ENCODE results near the gene RARS2. TPM values are rescaled to one million over a fixed set of nuclear protein-coding genes. Genes with fewer than 3 reads are reported as not detected.

RARS2 gene, protein sequence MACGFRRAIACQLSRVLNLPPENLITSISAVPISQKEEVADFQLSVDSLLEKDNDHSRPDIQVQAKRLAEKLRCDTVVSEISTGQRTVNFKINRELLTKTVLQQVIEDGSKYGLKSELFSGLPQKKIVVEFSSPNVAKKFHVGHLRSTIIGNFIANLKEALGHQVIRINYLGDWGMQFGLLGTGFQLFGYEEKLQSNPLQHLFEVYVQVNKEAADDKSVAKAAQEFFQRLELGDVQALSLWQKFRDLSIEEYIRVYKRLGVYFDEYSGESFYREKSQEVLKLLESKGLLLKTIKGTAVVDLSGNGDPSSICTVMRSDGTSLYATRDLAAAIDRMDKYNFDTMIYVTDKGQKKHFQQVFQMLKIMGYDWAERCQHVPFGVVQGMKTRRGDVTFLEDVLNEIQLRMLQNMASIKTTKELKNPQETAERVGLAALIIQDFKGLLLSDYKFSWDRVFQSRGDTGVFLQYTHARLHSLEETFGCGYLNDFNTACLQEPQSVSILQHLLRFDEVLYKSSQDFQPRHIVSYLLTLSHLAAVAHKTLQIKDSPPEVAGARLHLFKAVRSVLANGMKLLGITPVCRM
- 19.4 to 23.5 TPM (median 20.2 TPM) in 5 replicates for total RNA-seq (2022; extraction: Qiagen RNA extraction; ENCODE audit: low read depth)

GRCh38 chr6:87589693-87590416 is at the start of gene RARS2, which contains the start of gene ORC3:
RARS2 (minus strand) TSS chr6:87589987; CDS start chr6:87589957, 30 bp downstream.
ORC3 (plus strand) TSS chr6:87590135; CDS start chr6:87590169, 34 bp downstream.

DNA sequence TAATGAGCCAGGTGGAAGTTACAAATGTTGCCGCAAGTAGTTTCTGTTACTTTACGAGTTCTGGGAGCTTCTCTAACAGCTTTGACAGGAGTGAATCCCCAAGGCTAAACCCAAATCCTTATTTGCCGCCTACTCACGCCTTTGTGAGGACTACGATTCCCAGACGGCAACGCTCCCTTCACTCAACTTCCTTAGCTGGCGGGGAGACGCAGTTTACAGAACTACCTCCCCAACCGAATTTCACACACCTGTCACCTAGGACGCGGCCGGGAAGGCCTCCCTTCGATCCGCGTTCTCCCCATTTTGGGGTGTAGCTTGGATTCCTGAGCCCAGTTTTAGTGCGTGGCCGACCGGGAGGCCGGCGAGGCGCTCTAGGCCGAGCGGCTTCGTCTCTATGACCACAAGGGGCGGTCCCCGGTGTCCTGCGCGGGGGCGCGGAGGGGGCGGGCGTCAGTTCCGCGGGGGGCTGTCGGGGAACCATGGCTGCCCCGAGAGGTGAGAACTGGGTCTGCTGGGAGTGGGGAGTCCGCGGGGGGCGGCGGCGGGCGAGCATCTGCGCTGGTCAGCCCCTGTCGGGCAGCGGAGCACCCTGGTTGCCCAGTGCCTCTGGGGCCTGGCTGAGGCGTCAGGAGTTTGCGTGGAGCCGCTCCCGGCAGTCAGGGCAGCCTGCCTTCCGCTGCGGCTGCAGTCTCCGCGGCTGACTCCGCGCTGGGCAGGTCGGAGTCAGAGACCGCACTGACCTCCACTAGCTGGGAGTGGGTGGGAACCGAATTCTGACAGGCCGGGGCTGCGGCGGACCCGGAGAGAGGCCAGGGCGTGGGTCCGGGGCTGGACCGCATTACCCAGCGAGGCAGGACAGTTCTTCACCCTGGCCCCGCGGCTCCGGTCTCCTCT is 117.0 kb downstream of the RARS2 start, which contains the start of gene SLC35A1:
Gene SLC35A1 (plus strand): TSS at position 450 of the 894 bp plus-strand sequence. CDS start 30 bp downstream, at position 480.

Other genes starting within 250 kb of the RARS2 start
- gene C6orf163, start 245.2 kb downstream of the RARS2 start, total RNA-seq (2022; extraction: Qiagen RNA extraction; ENCODE audit: low read depth) = 0.24 to 0.54 TPM (median 0.27 TPM) in 5 replicates
- 0.51 to 0.69 TPM (median 0.67 TPM) in 5 replicates for gene CFAP206, start 182.0 kb downstream of the RARS2 start, total RNA-seq (2022; extraction: Qiagen RNA extraction; ENCODE audit: low read depth)
- gene SLC35A1, start 117.0 kb downstream of the RARS2 start, total RNA-seq (2022; extraction: Qiagen RNA extraction; ENCODE audit: low read depth) = 9.6 to 10.7 TPM (median 9.9 TPM) in 5 replicates
- 16.8 to 20.7 TPM (median 17.4 TPM) in 5 replicates for gene ORC3, start 148 bp upstream of the RARS2 start, total RNA-seq (2022; extraction: Qiagen RNA extraction; ENCODE audit: low read depth)
- 33.0 to 50.6 TPM (median 45.4 TPM) in 5 replicates for gene AKIRIN2, start 112.2 kb upstream of the RARS2 start, total RNA-seq (2022; extraction: Qiagen RNA extraction; ENCODE audit: low read depth)

Data from A549 treated with CpdA at 1 μM for 4 hours (cell line).